WTC11 (cell line): ENCODE results near the gene TMEM88. TPM values are rescaled to one million over a fixed set of nuclear protein-coding genes. Genes with fewer than 3 reads are reported as not detected.

ENCODE experiments used
- ATAC-seq: fragments of 200-7000 bp; cut with Tn5 transposase; 2 replicates; pipeline ENCODE4 v1.10.0; 2021; ENCODE audit warnings: mild to moderate bottlenecking, moderate library complexity
- CTCF ChIA-PET: fragments of 300-600 bp; sonication (Branson Sonifier 250); formaldehyde crosslinking; loops from one replicate; lab custom pipeline; 2021; ENCODE audit warnings: antibody characterized with exemption; lab: Charles Lee
- POLR2A ChIA-PET: fragments of 350-600 bp; sonication (Branson Sonifier 250); formaldehyde crosslinking; loops from one replicate; lab custom pipeline; 2021; ENCODE audit warnings: antibody characterized with exemption; lab: Charles Lee
- DNase-seq: peaks from one replicate; pipeline ENCODE4 v3.0.0; 2021; ENCODE audit warnings: low spot score
- H3K27ac Mint-ChIP-seq: 2 replicates; pipeline ENCODE4 v1.8.0; 2021; ENCODE audit warnings: mixed read lengths
- H3K27me3 Mint-ChIP-seq: 2 replicates; pipeline ENCODE4 v1.8.0; 2021; ENCODE audit warnings: low read depth, mild to moderate bottlenecking, moderate library complexity, mixed read lengths
- H3K36me3 Mint-ChIP-seq: 2 replicates; pipeline ENCODE4 v1.8.0; 2021; ENCODE audit warnings: mixed read lengths
- H3K4me1 Mint-ChIP-seq: 2 replicates; pipeline ENCODE4 v1.8.0; 2022; ENCODE audit warnings: mixed read lengths
- H3K4me3 Mint-ChIP-seq: 2 replicates; pipeline ENCODE4 v1.8.0; 2021; ENCODE audit warnings: mild to moderate bottlenecking, moderate library complexity, mixed read lengths
- H3K9me3 Mint-ChIP-seq: 2 replicates; pipeline ENCODE4 v1.8.0; 2021; ENCODE audit warnings: mixed read lengths
- ELF4 ChIP-seq: sonication (generic); formaldehyde crosslinking; IDR thresholded peaks from 2 replicates; pipeline ENCODE4 v1.8.1; 2022; ENCODE audit warnings: low read depth, mild to moderate bottlenecking, moderate library complexity, missing genetic modification reagents
- ESRRA ChIP-seq: sonication (generic); formaldehyde crosslinking; IDR thresholded peaks from 2 replicates; pipeline ENCODE4 v1.8.1; 2022; ENCODE audit warnings: mild to moderate bottlenecking, missing genetic modification reagents, borderline replicate concordance
- FOXK1 ChIP-seq: sonication (generic); formaldehyde crosslinking; IDR thresholded peaks from 2 replicates; pipeline ENCODE4 v1.8.0; 2022; ENCODE audit warnings: mild to moderate bottlenecking, moderate library complexity, missing genetic modification reagents
- KAT7 ChIP-seq: sonication (generic); formaldehyde crosslinking; IDR thresholded peaks from 2 replicates; pipeline ENCODE4 v1.8.1; 2023; ENCODE audit warnings: missing genetic modification reagents, mild to moderate bottlenecking, borderline replicate concordance
- MXD4 ChIP-seq: fragments of 250-450 bp; sonication (Bioruptor Pico); IDR thresholded peaks from 2 replicates; pipeline ENCODE4 v1.8.0; 2021; ENCODE audit warnings: mild to moderate bottlenecking, moderate library complexity, borderline replicate concordance
- NR2C2 ChIP-seq: sonication (generic); formaldehyde crosslinking; IDR thresholded peaks from 2 replicates; pipeline ENCODE4 v1.8.0; 2022; ENCODE audit warnings: mild to moderate bottlenecking, missing genetic modification reagents
- SMAD3 ChIP-seq: sonication (generic); formaldehyde crosslinking; IDR thresholded peaks from 2 replicates; pipeline ENCODE4 v1.8.0; 2022; ENCODE audit warnings: missing genetic modification reagents, mild to moderate bottlenecking, borderline replicate concordance
- SP1 ChIP-seq: sonication (generic); formaldehyde crosslinking; conservative IDR thresholded peaks from 2 replicates; pipeline ENCODE4 v1.8.1; 2022; ENCODE audit warnings: missing genetic modification reagents
- TEAD1 ChIP-seq: sonication (generic); formaldehyde crosslinking; IDR thresholded peaks from 2 replicates; pipeline ENCODE4 v1.8.0; 2022; ENCODE audit warnings: mild to moderate bottlenecking, missing genetic modification reagents
- TEAD4 ChIP-seq: sonication (generic); formaldehyde crosslinking; IDR thresholded peaks from 2 replicates; pipeline ENCODE4 v1.8.0; 2022; ENCODE audit warnings: mild to moderate bottlenecking, missing genetic modification reagents
- total RNA-seq: library from RNA; stranded (reverse); gene quantifications from 3 replicates; pipeline ENCODE4 v1.2.3, GENCODE V29; 2021
- TF ChIP-seq, protein P1 (sequence below): sonication (generic); formaldehyde crosslinking; IDR thresholded peaks from 2 replicates; pipeline ENCODE4 v1.8.1; 2023; ENCODE audit warnings: mild to moderate bottlenecking, missing genetic modification reagents, moderate library complexity
- TF ChIP-seq, protein P2 (sequence below): fragments of 250-450 bp; sonication (Bioruptor Pico); IDR thresholded peaks from 2 replicates; pipeline ENCODE4 v1.9.0; 2021; ENCODE audit warnings: mild to moderate bottlenecking
- TF ChIP-seq, protein P3 (sequence below): sonication (generic); formaldehyde crosslinking; IDR thresholded peaks from 2 replicates; pipeline ENCODE4 v1.8.1; 2022; ENCODE audit warnings: mild to moderate bottlenecking, moderate library complexity, missing genetic modification reagents
- TF ChIP-seq, protein P4 (sequence below): sonication (generic); formaldehyde crosslinking; IDR thresholded peaks from 2 replicates; pipeline ENCODE4 v1.8.1; 2023; ENCODE audit warnings: mild to moderate bottlenecking, missing genetic modification reagents
- TF ChIP-seq, protein P5 (sequence below): sonication (generic); formaldehyde crosslinking; IDR thresholded peaks from 2 replicates; pipeline ENCODE4 v1.8.0; 2022; ENCODE audit warnings: mild to moderate bottlenecking, missing genetic modification reagents
- TF ChIP-seq, protein P6 (sequence below): sonication (generic); formaldehyde crosslinking; IDR thresholded peaks from 2 replicates; pipeline ENCODE4 v1.8.0; 2022; ENCODE audit warnings: mild to moderate bottlenecking, missing genetic modification reagents
- TF ChIP-seq, protein P7 (sequence below): sonication (generic); formaldehyde crosslinking; conservative IDR thresholded peaks from 2 replicates; pipeline ENCODE4 v1.8.1; 2022; ENCODE audit warnings: mild to moderate bottlenecking, missing genetic modification reagents

The TMEM88 gene
- total RNA-seq, 1 experiment from 2014 or later = 2.9 TPM

DNA sequence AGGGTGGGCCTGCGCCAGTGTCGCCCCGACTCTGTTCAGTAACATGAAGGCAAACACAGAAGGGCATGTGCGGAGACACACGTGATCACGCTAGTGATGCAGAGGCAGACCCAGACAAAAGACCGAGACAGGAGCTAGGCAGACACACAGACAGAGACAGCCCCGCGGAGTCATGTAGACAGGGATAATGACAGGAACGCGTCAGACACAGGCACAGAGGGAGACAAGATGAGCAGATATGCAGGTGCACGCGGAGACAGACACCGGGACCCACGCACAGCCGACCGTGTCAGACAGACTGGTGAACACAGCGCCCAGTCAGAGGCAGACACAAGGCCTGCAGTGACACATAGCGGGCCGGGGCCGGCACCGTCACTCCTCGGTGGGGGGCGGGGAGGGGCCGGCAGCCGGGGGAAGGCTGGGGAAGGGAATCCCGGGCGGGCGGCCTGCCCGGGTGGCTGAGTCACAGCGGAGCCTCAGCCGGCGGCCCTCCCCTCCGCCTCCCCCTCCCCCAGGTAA is 13.4 kb upstream of the TMEM88 start (continued):
- TF ChIP-seq ELF4 (CRISPR knock-in tag) = no peak
- TF ChIP-seq FOXK1 (CRISPR knock-in tag) = no peak

DNA sequence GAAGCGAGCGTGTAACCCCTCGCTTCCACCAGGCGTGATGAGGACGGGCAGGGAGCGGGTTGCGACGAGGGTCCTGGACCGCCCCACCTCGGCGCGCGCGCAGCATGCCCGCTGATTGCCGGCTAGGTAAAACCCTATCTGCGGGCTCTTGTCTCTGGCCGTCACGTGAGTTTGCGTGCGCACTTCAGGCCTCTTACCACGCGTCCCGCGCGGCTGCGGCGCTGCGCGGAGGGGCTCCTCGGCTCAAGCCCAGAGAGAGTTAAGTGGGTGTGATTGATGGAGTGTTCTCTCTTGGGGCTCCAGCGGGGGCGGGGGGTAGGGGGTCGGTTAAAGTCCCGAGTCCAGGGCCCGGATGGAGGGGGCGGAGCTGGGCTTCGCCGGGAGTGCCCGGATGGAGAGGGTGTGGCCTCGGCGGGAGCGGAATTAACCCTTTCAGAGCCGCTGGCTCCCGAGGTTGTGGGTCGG is 12.9 kb upstream of the TMEM88 start:
- peak; percentile 94 for DNase-seq
- Mint-ChIP-seq H3K9me3 (no peaks in the 10 kb centered on the region), H3K4me1 (peaks cover 42% of the 10 kb centered on the region), H3K27me3 (peaks cover 51% of the 10 kb centered on the region), H3K36me3 (no peaks in the 10 kb centered on the region), H3K4me3 (peak overlapping the region; percentile 81)
- ChIA-PET CTCF (interaction anchor here (0.6 to 7.0 kb wide), 9 partner anchors 7 to 238 kb away, joined by 3 to 66 read pairs (median 6); partner anchors contain the start of gene KDM6B), POLR2A (no interaction called here)
- TF ChIP-seq TEAD1 = 0 out of 2 replicates have a peak, but pooled peaks have one; percentile 10
- TF ChIP-seq, protein P1, sequence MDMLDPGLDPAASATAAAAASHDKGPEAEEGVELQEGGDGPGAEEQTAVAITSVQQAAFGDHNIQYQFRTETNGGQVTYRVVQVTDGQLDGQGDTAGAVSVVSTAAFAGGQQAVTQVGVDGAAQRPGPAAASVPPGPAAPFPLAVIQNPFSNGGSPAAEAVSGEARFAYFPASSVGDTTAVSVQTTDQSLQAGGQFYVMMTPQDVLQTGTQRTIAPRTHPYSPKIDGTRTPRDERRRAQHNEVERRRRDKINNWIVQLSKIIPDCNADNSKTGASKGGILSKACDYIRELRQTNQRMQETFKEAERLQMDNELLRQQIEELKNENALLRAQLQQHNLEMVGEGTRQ (CRISPR knock-in tag) = peak; percentile 61
- TF ChIP-seq, protein P2, sequence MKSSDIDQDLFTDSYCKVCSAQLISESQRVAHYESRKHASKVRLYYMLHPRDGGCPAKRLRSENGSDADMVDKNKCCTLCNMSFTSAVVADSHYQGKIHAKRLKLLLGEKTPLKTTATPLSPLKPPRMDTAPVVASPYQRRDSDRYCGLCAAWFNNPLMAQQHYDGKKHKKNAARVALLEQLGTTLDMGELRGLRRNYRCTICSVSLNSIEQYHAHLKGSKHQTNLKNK (CRISPR knock-in tag) = no peak
- no peak for TF ChIP-seq MXD4 (CRISPR knock-in tag)
- TF ChIP-seq SP1 (CRISPR knock-in tag) = peak; percentile 68; the same call in 1 of the 2 replicates
- TF ChIP-seq, protein P3, sequence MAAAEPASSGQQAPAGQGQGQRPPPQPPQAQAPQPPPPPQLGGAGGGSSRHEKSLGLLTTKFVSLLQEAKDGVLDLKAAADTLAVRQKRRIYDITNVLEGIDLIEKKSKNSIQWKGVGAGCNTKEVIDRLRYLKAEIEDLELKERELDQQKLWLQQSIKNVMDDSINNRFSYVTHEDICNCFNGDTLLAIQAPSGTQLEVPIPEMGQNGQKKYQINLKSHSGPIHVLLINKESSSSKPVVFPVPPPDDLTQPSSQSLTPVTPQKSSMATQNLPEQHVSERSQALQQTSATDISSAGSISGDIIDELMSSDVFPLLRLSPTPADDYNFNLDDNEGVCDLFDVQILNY = 0 out of 2 replicates have a peak, but pooled peaks have one; percentile 56
- TF ChIP-seq, protein P4, sequence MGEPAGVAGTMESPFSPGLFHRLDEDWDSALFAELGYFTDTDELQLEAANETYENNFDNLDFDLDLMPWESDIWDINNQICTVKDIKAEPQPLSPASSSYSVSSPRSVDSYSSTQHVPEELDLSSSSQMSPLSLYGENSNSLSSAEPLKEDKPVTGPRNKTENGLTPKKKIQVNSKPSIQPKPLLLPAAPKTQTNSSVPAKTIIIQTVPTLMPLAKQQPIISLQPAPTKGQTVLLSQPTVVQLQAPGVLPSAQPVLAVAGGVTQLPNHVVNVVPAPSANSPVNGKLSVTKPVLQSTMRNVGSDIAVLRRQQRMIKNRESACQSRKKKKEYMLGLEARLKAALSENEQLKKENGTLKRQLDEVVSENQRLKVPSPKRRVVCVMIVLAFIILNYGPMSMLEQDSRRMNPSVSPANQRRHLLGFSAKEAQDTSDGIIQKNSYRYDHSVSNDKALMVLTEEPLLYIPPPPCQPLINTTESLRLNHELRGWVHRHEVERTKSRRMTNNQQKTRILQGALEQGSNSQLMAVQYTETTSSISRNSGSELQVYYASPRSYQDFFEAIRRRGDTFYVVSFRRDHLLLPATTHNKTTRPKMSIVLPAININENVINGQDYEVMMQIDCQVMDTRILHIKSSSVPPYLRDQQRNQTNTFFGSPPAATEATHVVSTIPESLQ (CRISPR knock-in tag) = peak; percentile 45; the same call in 1 of the 2 replicates
- TF ChIP-seq, protein P5, sequence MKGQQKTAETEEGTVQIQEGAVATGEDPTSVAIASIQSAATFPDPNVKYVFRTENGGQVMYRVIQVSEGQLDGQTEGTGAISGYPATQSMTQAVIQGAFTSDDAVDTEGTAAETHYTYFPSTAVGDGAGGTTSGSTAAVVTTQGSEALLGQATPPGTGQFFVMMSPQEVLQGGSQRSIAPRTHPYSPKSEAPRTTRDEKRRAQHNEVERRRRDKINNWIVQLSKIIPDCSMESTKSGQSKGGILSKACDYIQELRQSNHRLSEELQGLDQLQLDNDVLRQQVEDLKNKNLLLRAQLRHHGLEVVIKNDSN (CRISPR knock-in tag) = peak; percentile 73; the same call in 1 of the 2 replicates
- no peak for TF ChIP-seq SMAD3 (CRISPR knock-in tag)
- TF ChIP-seq, all 79 proteins: peak for 6
- peak; percentile 6 for ATAC-seq
- peak overlapping the region; percentile 15; the same call in 1 of the 2 replicates for H3K27ac Mint-ChIP-seq

DNA sequence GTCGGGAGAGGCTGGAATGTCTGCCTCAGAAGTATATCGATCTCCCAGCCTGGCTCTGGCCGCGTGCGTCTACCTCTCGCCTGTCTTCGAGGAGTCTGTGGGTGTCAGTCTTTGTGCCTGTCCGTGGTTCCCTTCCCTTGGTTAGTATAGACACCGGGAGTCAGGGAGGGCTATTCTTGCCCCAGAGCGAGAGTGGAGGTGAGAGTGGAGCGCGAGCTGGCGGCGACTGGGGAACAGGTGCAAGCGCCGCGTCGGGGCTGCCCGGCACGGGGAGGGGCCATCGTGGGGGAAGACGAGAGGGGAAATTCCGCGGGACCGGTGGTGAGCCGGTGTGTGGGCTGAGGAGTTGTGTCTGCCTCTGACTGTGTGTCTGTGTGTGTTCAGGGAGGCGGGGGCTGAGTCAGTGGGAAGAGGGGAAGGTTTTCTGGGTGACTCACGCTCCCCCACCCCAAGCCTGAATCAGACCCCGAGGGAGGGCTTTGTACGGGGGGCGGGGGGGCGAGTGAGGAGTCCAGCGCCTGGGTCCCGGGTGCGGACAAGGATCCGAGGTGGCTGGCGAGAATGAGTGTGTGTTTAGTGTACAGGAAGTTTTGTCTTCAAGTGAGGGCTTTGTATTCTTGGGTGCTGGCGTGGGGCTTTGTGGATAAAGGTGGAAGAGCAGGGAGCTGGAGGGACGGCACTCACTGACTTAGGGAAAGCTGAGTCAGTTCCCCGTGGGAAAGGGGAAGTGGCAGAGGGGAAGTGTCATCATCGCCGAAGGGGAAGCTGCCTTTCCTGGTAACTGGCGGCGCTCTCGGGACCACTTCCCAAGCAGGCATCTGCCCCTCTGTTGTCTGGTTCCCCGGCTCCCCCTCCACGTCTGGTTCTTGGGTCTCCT is 12.2 kb upstream of the TMEM88 start:
- CTCF ChIA-PET = interaction anchor here (0.6 to 7.0 kb wide), 10 partner anchors 8 to 237 kb away, joined by 3 to 66 read pairs (median 6); partner anchors contain the start of gene KDM6B
- Mint-ChIP-seq H3K27me3 (peaks cover 51% of the 10 kb centered on the region), H3K4me1 (peaks cover 35% of the 10 kb centered on the region), H3K9me3 (no peaks in the 10 kb centered on the region), H3K27ac (peak overlapping the region; percentile 51), H3K4me3 (peak overlapping the region; percentile 81), H3K36me3 (no peaks in the 10 kb centered on the region)
- DNase-seq (peak; percentile 58), ATAC-seq (no peak; the same call in 1 of the 2 replicates)
- POLR2A ChIA-PET = interaction anchor here (0.5 to 0.8 kb wide), 4 partner anchors 9 to 186 kb away, joined by 3 to 4 read pairs (median 4); no protein-coding TSS in a partner anchor
- TF ChIP-seq, protein P6, sequence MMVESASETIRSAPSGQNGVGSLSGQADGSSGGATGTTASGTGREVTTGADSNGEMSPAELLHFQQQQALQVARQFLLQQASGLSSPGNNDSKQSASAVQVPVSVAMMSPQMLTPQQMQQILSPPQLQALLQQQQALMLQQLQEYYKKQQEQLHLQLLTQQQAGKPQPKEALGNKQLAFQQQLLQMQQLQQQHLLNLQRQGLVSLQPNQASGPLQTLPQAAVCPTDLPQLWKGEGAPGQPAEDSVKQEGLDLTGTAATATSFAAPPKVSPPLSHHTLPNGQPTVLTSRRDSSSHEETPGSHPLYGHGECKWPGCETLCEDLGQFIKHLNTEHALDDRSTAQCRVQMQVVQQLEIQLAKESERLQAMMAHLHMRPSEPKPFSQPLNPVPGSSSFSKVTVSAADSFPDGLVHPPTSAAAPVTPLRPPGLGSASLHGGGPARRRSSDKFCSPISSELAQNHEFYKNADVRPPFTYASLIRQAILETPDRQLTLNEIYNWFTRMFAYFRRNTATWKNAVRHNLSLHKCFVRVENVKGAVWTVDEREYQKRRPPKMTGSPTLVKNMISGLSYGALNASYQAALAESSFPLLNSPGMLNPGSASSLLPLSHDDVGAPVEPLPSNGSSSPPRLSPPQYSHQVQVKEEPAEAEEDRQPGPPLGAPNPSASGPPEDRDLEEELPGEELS (CRISPR knock-in tag) = no peak
- 0 out of 2 replicates have a peak, but pooled peaks have one; percentile 60 for TF ChIP-seq KAT7
- TF ChIP-seq TEAD4 = 0 out of 2 replicates have a peak, but pooled peaks have one; percentile 22
- TF ChIP-seq, protein P7, sequence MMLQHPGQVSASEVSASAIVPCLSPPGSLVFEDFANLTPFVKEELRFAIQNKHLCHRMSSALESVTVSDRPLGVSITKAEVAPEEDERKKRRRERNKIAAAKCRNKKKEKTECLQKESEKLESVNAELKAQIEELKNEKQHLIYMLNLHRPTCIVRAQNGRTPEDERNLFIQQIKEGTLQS (CRISPR knock-in tag) = no peak
- TF ChIP-seq NR2C2 (CRISPR knock-in tag) = no peak
- no peak for TF ChIP-seq ESRRA (CRISPR knock-in tag)
